ENCODE measurements around the gene SEC23B. TPM values are rescaled to one million over a fixed set of nuclear protein-coding genes. Genes with fewer than 3 reads are reported as not detected.

SEC23B gene
- total and polyA plus RNA-seq, 2 of the 8 experiments (the other 6 are each of a cell fraction or from before 2014, with no cell fraction given), result 53.3 to 62.8 TPM

GRCh38 chr20:18523066-18523465 is 15.3 kb downstream of the SEC23B start:
- H3K9me3 ChIP-seq (ENCODE audit: insufficient read depth in 2 of 2, low read depth in 1 of 2, low read length in 1 of 2), result no peaks in the 10 kb centered on the region
- no peak overlapping the region for H3K23ac ChIP-seq (ENCODE audit: insufficient read length)
- H2BK20ac ChIP-seq (ENCODE audit: low read length), result no peak overlapping the region
- H3K4ac ChIP-seq (replicated peaks; ENCODE audit: insufficient read length, low read depth, low read length), result no peak overlapping the region
- H3K14ac ChIP-seq (ENCODE audit: insufficient read length), result no peak overlapping the region
- H3K18ac ChIP-seq (ENCODE audit: extremely low read depth, low read length), result no peak overlapping the region
- no peak overlapping the region for H3K9ac ChIP-seq (replicated peaks in 1 of 4; ENCODE audit: extremely low read depth in 1 of 4, low read depth in 3 of 4, low read length in 3 of 4)
- FAIRE-seq (no peak), DNase-seq (ENCODE audit: low read depth in 1 of 2, low spot score in 2 of 2) (no peak)
- CTCF ChIA-PET (ENCODE audit: partially characterized antibody), result no interaction called here
- POLR2A ChIA-PET (ENCODE audit: partially characterized antibody), result interaction anchor here (0.7 kb wide), 1 partner anchor 252 kb away, joined by 3 read pairs; no protein-coding TSS in a partner anchor
- no peak overlapping the region for H3K4me3 ChIP-seq (ENCODE audit: extremely low read depth in 1 of 4, insufficient read depth in 2 of 4, low read depth in 3 of 4, low read length in 4 of 4)
- H3K4me1 ChIP-seq (replicated peaks in 1 of 4; ENCODE audit: control insufficient read depth in 3 of 4, insufficient read depth in 4 of 4, low read length in 3 of 4), result no peaks in the 10 kb centered on the region
- no peak overlapping the region for H4K91ac ChIP-seq (replicated peaks; ENCODE audit: insufficient read length, low read length)
- no peaks in the 10 kb centered on the region for H3K27me3 ChIP-seq (replicated peaks in 1 of 4; ENCODE audit: control insufficient read depth in 3 of 4, extremely low read depth in 1 of 4, insufficient read depth in 3 of 4, low read length in 3 of 4)
- H3K79me1 ChIP-seq (ENCODE audit: low read depth, low read length), result no peaks in the 10 kb centered on the region
- H2BK5ac ChIP-seq (ENCODE audit: low read depth, low read length), result no peak overlapping the region
- H2BK120ac ChIP-seq (replicated peaks; ENCODE audit: low read depth, low read length), result no peak overlapping the region
- H3K27ac ChIP-seq (ENCODE audit: low read depth, low read length), result no peak overlapping the region
- peaks cover 0 to 1% of the 10 kb centered on the region in 2 experiments for H4K20me1 ChIP-seq (replicated peaks in 1 of 2; ENCODE audit: control insufficient read depth in 1 of 2, insufficient read depth in 2 of 2, low read length in 2 of 2)
- H3K4me2 ChIP-seq (ENCODE audit: insufficient read depth in 1 of 2, low read depth in 2 of 2, low read length in 2 of 2), result no peak overlapping the region
- H4K5ac ChIP-seq (ENCODE audit: insufficient read length, low read depth, low read length), result no peak overlapping the region
- H3K56ac ChIP-seq (replicated peaks; ENCODE audit: insufficient read length, low read depth, low read length), result no peak overlapping the region
- H2AFZ ChIP-seq (ENCODE audit: low read length), result no peak overlapping the region
- H3K23me2 ChIP-seq (ENCODE audit: low read depth, low read length), result no peaks in the 10 kb centered on the region
- 95% methylated on average over 2 of the region's 2 CpGs; no CpG with 5 or more reads in 1 of the 2 experiments for WGBS, 2 experiments (ENCODE audit: extremely low coverage in 1 of 2, insufficient coverage in 1 of 2, insufficient read length in 1 of 2, insufficient replicate concordance in 2 of 2, low coverage in 1 of 2, low lambda C conversion rate in 2 of 2, missing lambda C conversion rate in 1 of 2)
- H2BK15ac ChIP-seq (ENCODE audit: low read length), result no peak overlapping the region
- H4K8ac ChIP-seq (ENCODE audit: extremely low read depth, insufficient read depth, low read length), result no peak overlapping the region
- H3K36me3 ChIP-seq (ENCODE audit: control insufficient read depth in 2 of 4, insufficient read depth in 4 of 4, low read length in 3 of 4), result peaks cover 6 to 42% (median 33%) of the 10 kb centered on the region in 4 experiments; a peak in 7 of 8 replicates
- no peak overlapping the region for H2BK12ac ChIP-seq (ENCODE audit: low read depth, low read length)
- H3K79me2 ChIP-seq (ENCODE audit: control insufficient read depth in 1 of 2, insufficient read depth in 2 of 2, low read length in 2 of 2), result no peaks in the 10 kb centered on the region
- H2AK5ac ChIP-seq (ENCODE audit: low read depth, low read length), result no peak overlapping the region
- TF ChIP-seq E2F6 (IDR thresholded peaks at IDR 0.05) (no peak), ATF2 (IDR thresholded peaks at IDR 0.05; ENCODE audit: low read length) (no peak), TEAD4 (IDR thresholded peaks at IDR 0.05; ENCODE audit: low read depth, low read length) (no peak), POU5F1 (IDR thresholded peaks at IDR 0.05; ENCODE audit: low read depth, low read length) (no peak), EGR1 (IDR thresholded peaks at IDR 0.05; ENCODE audit: borderline replicate concordance, low read depth, low read length) (no peak), KDM1A (IDR thresholded peaks at IDR 0.05; ENCODE audit: borderline replicate concordance, low read length) (no peak), CEBPB (IDR thresholded peaks at IDR 0.05; ENCODE audit: low read depth, low read length) (no peak), EZH2 (IDR thresholded peaks at IDR 0.05; ENCODE audit: low read depth, low read length, severe bottlenecking) (no peak), CBX5 (IDR thresholded peaks at IDR 0.05; ENCODE audit: low read depth, low read length) (no peak), CHD2 (IDR thresholded peaks at IDR 0.05; ENCODE audit: low read length) (no peak), SRF (IDR thresholded peaks at IDR 0.05; ENCODE audit: low read depth, low read length) (no peak), JUND (IDR thresholded peaks at IDR 0.05; ENCODE audit: low read length) (no peak), GABPA (IDR thresholded peaks at IDR 0.05; ENCODE audit: borderline replicate concordance, insufficient read depth, low read length) (no peak)

Measured in H1 (cell line).